Lower leg skin (tissue), 4 donors: ENCODE data around the gene CD34. TPM values are rescaled to one million over a fixed set of nuclear protein-coding genes. Genes with fewer than 3 reads are reported as not detected.

Experiments
- DNase-seq, 2 donors: peaks; one replicate each; pipeline ENCODE4 v3.0.0-alpha.2; 2019; ENCODE audit warnings: low spot score in 2 of 2
- H3K4me3 ChIP-seq: fragments of 200-600 bp; sonication (generic); 2 replicates; pipeline ENCODE4 v1.5.1; 2017; ENCODE audit warnings: mild to moderate bottlenecking, low read depth; ENCODE audit not compliant: poor library complexity, severe bottlenecking
- POLR2A ChIP-seq, 2 donors: fragments of 450-650 bp; IDR thresholded peaks; one replicate each; pipeline ENCODE4 v1.6.1; 2016 to 2017; ENCODE audit warnings: antibody characterized with exemption in 2 of 2, mild to moderate bottlenecking in 1 of 2, moderate library complexity in 1 of 2
- WGBS, 2 donors: methylation state at CpG; one replicate each; pipeline ENCODE4 v1.1.5; 2018; 5-methylcytosine and 5-hydroxymethylcytosine counted together
- intact Hi-C: fragments of 100-400 bp; cut with DNase I; formaldehyde crosslinking; loops from one replicate; pipeline ENCODE4 v1.15.0; 2023; ENCODE audit warnings: low total_unique reads
- total RNA-seq, 4 donors: library from RNA; depleted of rRNA; stranded (reverse); fragments of >200 nt; gene quantifications; one replicate each; pipeline ENCODE4 v1.1.0, GENCODE V29; 2016
- TF ChIP-seq, protein P1 (sequence below), 3 donors: fragments of 450-650 bp; IDR thresholded peaks; one replicate each; pipeline ENCODE4 v1.5.1; 2016; ENCODE audit warnings: antibody characterized with exemption in 3 of 3, mild to moderate bottlenecking in 3 of 3, moderate library complexity in 2 of 3

Gene CD34
- total RNA-seq, 4 donors from 2014 or later, result 8.5 to 45.5 (median 26.0) TPM

DNA sequence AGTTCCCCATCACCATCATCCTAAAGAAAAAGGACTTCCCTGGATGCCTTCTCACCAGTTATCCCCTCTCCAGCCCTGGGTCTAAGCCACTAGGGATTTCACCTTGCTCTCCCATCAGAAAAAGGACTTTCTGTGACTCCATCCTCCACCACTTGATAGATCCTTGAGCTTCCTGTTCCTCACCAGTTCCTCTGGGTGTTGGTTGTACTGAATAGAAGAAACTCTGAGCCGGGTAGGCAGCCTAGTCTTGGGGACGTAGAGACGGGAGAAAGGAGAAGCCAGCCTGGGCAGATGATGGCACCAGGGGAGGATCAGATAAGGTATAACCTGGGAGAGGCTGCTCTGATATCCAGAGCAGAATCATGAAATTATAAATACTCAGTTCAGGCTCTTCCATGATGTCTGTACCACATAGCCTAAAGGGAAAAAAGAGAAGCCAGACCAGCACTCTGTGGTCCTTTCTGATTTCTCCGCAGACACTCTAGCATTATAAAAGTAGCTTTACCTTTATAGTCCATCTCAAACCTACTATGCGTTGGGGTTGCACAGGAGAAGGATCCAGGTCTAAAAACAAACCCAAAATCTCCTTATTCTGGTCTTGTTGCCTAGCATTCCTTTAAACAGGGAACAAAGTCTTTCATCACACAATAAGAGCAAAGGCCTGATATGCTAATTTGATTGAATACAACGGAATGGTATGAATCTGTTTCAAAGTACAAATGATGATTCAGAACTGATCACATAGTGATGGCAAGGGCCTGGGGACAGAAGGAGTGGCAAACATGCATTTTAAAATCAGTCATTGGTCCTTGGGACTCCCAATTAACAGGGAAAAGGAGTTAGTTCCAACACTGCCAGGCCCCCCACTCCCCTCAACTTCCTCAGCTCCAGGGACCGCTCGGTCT, 1.2 kb upstream of the CD34 start:
- intact Hi-C loops, result no loop called here
- no peak overlapping the region for H3K4me3 ChIP-seq
- TF ChIP-seq, protein P1, sequence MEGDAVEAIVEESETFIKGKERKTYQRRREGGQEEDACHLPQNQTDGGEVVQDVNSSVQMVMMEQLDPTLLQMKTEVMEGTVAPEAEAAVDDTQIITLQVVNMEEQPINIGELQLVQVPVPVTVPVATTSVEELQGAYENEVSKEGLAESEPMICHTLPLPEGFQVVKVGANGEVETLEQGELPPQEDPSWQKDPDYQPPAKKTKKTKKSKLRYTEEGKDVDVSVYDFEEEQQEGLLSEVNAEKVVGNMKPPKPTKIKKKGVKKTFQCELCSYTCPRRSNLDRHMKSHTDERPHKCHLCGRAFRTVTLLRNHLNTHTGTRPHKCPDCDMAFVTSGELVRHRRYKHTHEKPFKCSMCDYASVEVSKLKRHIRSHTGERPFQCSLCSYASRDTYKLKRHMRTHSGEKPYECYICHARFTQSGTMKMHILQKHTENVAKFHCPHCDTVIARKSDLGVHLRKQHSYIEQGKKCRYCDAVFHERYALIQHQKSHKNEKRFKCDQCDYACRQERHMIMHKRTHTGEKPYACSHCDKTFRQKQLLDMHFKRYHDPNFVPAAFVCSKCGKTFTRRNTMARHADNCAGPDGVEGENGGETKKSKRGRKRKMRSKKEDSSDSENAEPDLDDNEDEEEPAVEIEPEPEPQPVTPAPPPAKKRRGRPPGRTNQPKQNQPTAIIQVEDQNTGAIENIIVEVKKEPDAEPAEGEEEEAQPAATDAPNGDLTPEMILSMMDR (IDR thresholded peaks at IDR 0.05), result no peak
- no peak for TF ChIP-seq POLR2A (IDR thresholded peaks at IDR 0.05)
- DNase-seq, result no peak
- WGBS, 2 donors, result 58 to 65% methylated on average over 8 of the region's 8 CpGs

DNA sequence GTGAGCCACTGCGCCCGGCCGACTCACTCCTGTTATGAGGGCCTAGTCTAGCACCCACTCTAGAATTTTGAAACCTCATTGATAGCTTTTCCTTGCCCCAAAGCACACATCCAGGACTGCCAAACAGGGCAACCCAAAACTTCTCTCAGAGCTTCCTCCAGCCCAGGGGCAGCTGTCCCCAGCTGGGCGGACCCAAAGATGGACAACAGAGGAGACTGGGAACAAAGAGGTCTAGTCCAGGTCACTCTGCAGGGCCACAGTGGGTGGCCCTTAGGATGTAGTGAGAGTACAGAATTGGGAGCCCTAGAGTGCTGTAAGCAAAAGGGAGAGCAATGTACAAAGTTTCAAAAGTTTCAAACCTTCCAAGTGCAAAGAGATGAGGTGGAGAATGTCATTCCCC, 1.2 kb downstream of the CD34 start:
- no peak for DNase-seq
- intact Hi-C loops, result no loop called here
- TF ChIP-seq, protein P1 (IDR thresholded peaks at IDR 0.05), result no peak
- TF ChIP-seq POLR2A (IDR thresholded peaks at IDR 0.05), result no peak
- H3K4me3 ChIP-seq, result peak overlapping the region; percentile 35
- WGBS, 2 donors, result 80 to 82% methylated on average over 4 of the region's 4 CpGs

- 40 to 49% methylated on average over 7 of the region's 7 CpGs for WGBS, 2 donors
- intact Hi-C loops, result no loop called here
- DNase-seq, result no peak
- H3K4me3 ChIP-seq, result no peak overlapping the region
- TF ChIP-seq, protein P1 (IDR thresholded peaks at IDR 0.05), result no peak
- TF ChIP-seq POLR2A (IDR thresholded peaks at IDR 0.05), result no peak
Observed at GRCh38 chr1:207908107-207908734, 2.7 kb downstream of the CD34 start.

GRCh38 chr1:207904391-207904790, 6.5 kb downstream of the CD34 start:
- intact Hi-C loops, result no loop called here
- DNase-seq, result no peak
- no peak overlapping the region for H3K4me3 ChIP-seq
- TF ChIP-seq, protein P1 (IDR thresholded peaks at IDR 0.05), result no peak
- no peak for TF ChIP-seq POLR2A (IDR thresholded peaks at IDR 0.05)
- 64 to 73% methylated on average over 1 of the region's 1 CpG for WGBS, 2 donors

DNA sequence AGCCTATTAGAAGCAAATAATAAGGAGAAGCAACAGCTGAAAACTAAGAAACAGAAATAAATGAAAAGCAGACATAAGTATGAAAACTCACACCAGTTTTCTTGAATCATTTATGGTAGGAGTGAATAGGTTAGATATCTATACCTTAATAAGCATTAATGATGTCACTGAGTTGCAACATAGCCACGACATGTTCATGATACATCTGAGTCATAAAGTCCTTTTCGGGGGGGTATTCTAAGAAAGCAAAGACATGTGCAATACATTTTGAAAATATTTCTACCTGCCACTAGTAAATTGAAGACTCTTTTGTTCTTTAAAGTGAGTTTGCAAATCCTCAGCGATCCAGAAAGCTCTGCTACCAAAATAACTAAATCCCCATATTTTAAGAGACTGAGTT, 7.2 kb downstream of the CD34 start:
- 54 to 55% methylated on average over 3 of the region's 3 CpGs for WGBS, 2 donors
- intact Hi-C loops, result no loop called here
- TF ChIP-seq, protein P1 (IDR thresholded peaks at IDR 0.05), result no peak
- TF ChIP-seq POLR2A (IDR thresholded peaks at IDR 0.05), result no peak
- DNase-seq, result no peak
- no peak overlapping the region for H3K4me3 ChIP-seq
